ENCODE results near the gene BMP8B.
A peak's percentile ranks its signal among the peaks of the same experiment; 100 is the strongest.
"Not testable (repeated sequence)": the region's sequence is repeated elsewhere in the genome, so short reads cannot be mapped to it uniquely, and the experiment has no call there.

The BMP8B gene

DNA sequence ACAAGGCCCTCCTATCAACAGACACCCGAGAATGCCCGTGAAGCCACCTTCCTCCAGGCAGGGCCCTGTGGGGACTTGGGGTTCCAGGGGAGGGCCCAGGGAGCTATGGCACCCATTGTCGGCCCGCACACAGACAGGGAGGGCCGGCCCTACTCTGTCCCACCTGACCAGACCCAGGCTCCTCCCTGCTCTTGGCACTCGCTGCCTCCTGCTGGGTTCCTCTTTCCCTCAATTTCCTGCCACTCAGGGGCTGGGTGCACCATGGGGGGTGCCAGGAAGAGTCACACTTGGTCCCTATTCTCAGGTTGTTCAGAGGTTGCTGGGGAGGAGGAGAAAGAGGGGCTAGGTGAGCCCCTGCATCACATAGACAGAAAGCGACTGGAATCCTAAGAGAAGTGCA lies 9.5 kb downstream of the BMP8B start:
- no peak for DNase-seq (ENCODE audit: low read depth in 2 of 3, low spot score in 1 of 3)

DNA sequence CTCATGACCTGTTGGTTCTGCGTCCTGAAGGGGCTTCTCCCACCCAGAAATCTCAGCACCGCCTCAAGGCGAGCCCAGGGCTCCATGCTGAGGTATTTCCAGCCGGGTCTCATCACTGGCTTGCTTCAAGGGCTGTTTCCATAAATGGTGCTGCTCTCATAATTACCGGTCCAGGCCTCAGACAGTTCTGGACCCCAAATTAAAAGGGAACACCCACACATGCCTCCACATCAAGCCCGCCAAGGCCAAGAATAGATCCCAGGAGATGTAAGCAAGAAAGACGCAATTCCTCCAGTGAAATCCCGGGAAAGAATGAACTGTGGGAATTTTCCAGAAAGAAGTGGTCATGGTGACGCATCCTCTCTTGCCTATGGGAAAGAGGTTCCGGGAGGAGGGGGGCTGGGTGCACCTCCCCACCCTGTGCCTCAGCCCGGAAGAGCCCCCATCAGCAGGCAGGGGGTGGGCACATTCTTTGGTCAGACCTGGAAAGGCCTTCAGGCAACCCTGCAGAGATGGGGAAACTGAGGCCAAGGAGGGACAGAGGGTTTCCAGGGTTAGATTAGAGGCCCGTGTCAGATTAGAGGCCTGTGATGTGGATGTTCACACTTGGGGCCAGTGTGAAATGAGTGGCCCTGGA lies 10.1 kb downstream of the BMP8B start:
- not testable (repeated sequence) for DNase-seq (ENCODE audit: low read depth in 2 of 3, low spot score in 1 of 3)

DNA sequence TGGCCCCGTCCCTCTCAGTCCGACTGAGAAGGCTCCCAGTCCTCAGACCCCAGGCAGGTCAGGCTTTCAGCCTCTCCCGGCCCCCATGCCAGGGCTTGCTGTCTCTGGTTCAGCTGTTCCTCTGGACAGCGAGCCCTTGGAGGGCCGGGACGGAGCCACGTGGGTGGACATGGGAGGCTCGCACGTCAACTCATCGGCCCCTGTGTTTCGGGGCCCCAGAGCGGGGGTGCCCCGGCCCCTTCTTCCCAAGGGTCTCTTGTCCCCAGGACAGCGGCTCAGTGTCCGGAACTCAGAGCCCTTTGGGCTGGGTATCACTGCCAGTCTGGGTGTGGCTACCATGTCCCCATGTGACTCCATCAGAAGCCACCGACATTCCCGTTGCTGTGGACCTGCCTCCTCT lies 10.8 kb downstream of the BMP8B start:
- not testable (repeated sequence) for DNase-seq (ENCODE audit: low read depth in 2 of 3, low spot score in 1 of 3)

DNA sequence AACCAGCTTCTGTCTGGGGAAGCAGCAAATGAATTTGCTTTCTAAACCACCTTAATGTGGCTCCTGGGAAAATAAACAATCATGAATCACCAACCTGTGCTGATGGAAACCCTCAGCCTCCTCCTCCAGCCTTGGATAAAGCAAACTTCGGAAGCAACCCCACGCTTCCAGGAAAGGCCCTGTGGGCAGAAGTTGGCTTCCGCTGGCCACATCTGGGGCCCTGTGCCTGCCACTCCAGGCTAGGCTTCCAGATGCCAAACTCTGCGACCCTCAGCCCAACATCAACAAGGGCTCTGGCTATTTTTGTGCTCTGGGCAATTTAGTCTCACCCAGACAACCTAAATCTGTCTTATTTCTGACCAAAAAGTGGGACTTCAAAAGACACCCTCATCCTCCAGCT lies 11.4 kb downstream of the BMP8B start:
- no peak for DNase-seq (ENCODE audit: low read depth in 2 of 3, low spot score in 1 of 3)

DNA sequence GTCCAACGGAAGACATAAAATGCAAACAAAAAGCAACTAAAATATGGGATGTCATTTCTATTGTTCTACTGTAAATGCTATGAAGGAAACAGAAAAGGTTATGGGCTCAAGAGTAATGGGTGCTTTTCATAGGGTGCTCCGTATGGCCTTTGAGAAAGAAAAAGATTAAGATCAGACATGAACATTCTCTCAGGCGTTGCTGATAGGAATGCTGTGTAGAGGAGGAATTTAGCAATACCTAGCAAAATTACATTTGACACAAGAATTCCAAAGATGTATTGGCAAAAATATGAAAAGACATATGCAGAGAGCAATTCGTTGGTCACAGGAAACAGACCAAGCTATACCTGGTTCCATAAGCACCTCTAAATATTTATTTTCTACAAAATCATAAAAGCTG lies 11.8 kb downstream of the BMP8B start:
- no peak for DNase-seq (ENCODE audit: low read depth in 2 of 3, low spot score in 1 of 3)

DNA sequence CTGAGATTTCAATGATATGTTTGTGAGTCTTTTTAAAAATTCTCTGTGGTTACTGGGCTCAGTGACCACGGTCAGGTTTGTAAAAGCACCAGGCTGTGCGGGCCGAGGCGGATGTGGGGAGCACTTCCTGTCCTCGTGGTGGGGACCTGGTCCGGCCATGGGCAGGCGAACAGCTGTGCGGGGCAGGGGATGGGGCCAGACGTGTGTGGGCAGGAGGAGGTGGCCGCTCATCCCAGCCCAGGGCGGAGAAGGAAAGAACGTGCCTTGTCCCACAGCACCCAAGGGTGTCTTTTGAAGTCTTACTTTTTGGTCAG lies 12.3 kb downstream of the BMP8B start:
- no peak for DNase-seq (ENCODE audit: low read depth in 2 of 3, low spot score in 1 of 3)

DNA sequence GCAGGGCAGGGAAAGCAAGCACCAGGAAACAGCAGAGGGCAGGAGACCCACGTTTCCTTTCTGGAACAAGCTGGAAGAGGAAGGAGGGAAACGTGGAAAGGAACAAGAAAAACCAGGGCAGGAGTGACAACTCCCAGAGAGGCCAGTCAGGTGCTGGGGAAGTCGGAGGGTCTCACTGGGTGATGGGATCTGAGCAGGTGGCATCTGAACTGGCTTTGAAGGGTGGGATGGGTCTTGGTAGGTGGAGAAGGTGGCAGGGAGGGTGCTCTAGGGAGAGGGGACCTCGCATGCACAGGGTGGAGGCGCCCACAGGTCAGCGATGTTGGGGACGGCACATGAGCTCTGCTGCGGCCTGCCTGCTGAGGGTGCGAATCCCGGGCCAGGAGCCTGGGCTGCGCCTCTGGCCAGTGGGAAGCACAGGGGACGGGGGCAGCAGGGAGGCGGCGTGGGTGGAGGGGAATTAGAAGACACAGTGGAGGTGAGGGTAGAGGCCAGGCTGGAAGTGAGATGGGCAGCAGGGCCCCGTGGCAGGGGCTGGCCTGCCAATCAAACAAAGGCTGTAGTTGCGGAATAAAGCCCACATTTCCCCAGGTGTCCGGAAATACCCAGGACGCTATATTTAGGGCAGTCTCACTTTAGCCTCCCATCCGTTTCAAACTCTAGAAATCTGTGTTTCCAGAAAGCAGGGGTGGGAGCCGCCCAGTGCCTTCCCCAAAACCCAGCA lies 12.8 kb downstream of the BMP8B start:
- not testable (repeated sequence) for DNase-seq (ENCODE audit: low read depth in 2 of 3, low spot score in 1 of 3)

DNA sequence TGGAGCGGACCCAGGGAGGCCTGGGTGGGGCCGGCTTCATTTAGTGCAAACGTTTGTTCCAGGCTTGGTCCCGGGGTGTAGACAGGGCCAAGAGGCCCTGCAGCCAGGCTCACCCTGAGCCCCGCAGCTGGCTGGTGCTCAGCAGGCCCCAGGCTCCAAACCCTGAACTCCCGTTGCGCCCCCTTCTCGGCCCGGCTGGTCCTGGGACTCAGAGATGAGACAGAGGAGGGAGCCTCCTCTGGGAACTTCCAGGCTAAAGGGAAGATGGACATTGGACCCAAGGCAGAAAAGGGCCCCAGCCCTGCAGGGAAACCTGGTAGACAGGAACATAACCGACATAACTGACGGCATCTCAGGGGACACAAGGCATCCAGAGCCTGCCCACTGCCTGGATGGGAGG lies 13.5 kb downstream of the BMP8B start:
- not testable (repeated sequence) for DNase-seq (ENCODE audit: low read depth in 2 of 3, low spot score in 1 of 3)

DNA sequence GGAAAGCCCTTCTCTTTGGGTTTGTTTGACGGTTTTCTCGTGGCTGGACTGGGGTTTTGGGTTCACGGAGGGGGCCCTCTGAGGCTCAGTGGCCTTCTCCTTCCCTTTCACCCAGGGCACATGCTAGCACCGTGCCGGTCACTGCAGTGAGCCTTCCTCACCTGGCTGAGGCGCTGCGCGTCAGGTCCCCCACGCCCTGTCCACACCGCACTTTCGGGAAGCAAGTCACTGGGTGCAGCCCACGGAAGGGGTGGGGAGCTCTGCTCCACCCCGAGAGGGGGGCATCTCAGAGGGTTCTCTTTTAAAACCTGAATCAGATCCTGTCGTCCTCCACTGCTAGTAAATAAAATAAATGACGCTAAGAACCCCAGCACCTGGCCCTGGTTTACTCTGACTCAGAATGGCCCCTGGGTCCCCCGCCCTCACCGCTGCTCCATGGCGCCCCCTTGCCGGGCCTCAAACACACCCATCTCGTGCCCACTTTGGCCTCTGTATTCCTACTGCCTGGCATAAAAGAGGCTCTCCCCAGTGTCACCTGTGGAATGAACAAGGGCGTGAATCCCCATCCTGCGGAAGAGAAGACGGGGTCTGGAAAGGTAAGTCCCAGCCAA lies 15.2 kb downstream of the BMP8B start:
- DNase-seq (ENCODE audit: low read depth in 2 of 3, low spot score in 1 of 3) = not testable (repeated sequence)

DNA sequence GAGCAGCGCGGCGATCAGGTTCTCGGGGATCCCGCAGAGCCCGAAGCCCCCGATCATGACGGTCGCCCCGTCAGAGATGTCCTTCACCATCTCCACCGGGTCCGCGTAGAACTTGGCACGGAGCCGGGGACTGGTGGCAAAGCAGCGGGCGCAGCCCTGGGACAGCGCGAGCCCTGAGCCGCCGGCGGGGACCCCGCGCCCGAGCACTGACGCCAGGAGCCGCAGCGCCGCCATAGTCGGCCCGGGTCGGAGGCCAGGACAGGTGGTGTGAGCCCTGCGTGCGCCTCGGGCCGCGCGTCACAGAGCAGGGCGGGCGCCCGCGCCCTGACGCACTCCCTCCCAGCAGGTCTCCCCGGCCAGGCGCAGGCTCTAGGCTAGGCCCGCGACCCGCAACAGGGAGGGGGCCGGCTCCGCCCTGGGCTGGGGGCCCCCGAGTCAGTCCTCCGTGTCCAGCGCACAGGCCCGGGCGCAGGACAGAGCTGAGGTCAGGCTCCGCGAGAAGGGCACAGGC lies 17.6 kb downstream of the BMP8B start, which contains the start of gene OXCT2:
Gene OXCT2 (minus strand): TSS at position 327 of the 511 bp plus-strand sequence. CDS start 93 bp downstream, at position 234.
- DNase-seq (ENCODE audit: low read depth in 2 of 3, low spot score in 1 of 3) = not testable (repeated sequence)

DNA sequence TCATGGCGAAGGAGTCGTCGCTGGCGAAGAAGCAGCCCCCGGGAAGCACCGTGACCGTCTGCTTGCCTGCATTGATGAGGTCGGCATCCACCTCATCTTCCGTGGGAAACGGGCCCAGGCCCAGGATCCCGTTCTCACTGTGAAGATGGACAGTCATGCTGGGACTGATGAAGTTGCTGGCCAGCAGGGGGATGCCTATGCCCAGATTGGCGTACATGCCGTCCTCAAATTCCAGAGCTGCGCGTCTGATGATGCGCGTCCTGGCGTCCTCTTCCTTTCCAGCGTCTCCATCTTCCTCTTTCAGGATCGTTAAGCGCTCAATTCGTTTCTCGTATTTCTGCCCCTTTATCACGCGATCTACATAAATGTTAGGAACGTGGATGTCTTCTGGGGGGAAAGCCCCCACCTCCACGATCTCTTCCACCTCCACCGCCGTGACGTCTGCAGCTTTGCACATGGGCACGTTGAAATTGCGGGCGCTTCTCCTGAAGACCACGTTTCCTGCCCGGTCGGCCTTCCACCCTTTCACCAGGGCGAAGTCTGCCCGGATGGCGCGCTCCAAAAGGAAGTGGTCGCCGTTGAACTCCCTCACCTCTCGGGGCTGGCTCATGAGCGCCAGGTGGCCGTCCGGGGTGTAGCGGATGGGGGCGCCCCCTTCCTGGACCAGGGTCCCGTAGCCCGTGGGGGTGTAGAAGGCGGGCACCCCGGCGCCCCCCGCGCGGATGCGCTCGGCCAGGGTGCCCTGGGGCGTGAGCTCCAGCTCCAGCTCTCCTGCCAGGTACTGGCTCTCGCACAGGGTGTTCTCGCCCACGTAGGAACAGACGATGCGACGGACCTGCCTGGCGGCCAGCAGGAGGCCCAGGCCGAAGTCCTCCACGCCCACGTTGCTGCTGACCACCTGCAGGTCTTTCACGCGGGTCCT lies 18.3 kb downstream of the BMP8B start:
- peak in 2 of 3 donors; percentile 19 to 28 for DNase-seq (ENCODE audit: low read depth in 2 of 3, low spot score in 1 of 3)

DNA sequence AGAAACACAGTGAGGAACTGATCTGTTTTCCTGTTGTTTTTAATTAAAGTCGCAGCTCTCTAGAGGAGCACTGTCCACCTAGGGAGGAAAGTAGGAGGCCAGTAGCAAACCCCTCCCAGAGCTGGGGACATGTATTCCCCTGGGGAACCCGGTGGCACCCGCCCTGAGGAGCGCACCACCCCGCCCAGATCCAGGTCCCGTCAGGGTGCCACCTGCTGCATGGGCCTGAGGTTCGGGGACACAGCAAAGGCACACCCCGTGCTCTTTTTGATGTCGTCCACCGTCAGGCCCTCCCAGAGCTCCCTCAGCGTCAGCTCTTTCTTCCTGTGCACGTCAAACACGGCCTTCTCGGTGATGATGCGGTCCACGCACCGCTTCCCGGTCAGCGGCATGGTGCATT lies 19.2 kb downstream of the BMP8B start:
- not testable (repeated sequence) for DNase-seq (ENCODE audit: low read depth in 2 of 3, low spot score in 1 of 3)

DNA sequence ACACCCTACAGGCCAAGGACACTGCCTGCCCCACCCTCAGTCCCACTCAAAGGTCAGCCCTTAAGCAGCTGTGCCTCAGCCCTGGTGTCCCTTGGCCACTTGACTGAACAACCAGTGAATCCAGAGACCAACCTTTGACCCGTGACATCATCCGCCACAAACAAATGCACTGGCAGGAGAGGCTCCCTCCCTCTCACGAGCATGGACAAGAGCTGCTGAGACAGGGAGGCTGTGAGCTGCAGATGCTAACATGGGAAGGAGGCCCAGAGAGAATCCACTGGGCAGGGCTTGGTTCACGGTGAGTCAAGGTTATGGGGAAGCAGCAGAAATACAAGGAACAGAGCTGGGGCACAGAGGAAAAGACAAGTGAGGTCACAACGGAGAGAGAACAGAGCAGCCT lies 22.2 kb downstream of the BMP8B start:
- DNase-seq (ENCODE audit: low read depth in 2 of 3, low spot score in 1 of 3) = not testable (repeated sequence)

DNA sequence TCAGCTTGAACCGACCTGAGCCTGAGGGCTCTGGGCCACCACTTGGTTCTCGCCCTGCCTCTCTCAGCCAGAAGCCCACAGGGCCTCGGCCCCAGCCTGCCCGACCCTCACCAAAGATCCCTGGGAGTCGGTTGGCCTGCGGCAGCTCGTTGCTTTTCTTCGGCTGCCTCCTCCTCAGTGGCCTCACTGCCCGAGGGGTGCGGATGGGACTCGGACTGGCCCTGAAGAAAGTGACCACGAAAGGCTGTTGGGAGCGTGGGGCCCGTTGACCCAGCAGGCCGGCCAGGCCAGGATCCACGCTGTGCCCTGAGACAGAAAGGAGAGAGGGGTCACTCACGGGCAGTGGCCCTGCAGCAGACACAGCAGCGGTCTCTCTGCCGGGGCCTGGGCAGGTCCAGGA lies 24.2 kb downstream of the BMP8B start:
- not testable (repeated sequence) for DNase-seq (ENCODE audit: low read depth in 2 of 3, low spot score in 1 of 3)

DNA sequence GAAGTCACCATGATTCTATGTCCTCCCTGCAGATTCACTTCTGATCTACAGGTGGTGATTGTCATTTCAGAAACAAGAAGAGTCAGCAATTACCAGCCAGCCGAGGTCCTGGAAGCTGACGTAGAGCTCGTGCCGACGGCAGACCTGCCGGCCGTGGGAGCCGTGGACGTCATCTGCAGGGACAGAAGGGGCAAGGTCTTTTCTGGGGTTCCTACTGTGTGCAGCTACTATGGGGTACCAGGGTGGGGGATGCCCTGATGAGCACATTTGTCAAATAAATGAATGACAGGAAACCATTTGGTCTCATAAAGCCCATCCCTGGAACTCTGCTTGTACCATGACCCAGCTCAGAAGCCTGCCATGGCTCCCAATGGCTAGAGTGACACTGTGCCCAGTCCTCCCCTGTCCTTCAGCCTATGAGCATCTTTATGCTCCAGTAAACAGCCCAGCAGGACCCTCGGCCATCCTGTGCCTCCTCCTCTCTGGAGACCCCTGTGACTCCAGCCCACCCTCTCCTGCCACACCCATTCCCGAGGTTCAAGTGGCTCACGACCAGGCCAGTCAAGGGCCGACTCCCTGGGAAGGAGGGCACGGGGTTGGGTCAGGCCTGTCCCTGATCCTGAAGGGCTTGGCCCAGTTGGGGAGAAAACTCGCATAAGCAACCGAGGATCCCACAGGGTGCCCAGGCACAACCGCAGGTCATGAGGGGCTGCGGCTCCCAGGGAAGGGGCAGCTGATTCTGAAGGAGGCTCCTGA lies 24.9 kb downstream of the BMP8B start:
- not testable (repeated sequence) for DNase-seq (ENCODE audit: low read depth in 2 of 3, low spot score in 1 of 3)

DNA sequence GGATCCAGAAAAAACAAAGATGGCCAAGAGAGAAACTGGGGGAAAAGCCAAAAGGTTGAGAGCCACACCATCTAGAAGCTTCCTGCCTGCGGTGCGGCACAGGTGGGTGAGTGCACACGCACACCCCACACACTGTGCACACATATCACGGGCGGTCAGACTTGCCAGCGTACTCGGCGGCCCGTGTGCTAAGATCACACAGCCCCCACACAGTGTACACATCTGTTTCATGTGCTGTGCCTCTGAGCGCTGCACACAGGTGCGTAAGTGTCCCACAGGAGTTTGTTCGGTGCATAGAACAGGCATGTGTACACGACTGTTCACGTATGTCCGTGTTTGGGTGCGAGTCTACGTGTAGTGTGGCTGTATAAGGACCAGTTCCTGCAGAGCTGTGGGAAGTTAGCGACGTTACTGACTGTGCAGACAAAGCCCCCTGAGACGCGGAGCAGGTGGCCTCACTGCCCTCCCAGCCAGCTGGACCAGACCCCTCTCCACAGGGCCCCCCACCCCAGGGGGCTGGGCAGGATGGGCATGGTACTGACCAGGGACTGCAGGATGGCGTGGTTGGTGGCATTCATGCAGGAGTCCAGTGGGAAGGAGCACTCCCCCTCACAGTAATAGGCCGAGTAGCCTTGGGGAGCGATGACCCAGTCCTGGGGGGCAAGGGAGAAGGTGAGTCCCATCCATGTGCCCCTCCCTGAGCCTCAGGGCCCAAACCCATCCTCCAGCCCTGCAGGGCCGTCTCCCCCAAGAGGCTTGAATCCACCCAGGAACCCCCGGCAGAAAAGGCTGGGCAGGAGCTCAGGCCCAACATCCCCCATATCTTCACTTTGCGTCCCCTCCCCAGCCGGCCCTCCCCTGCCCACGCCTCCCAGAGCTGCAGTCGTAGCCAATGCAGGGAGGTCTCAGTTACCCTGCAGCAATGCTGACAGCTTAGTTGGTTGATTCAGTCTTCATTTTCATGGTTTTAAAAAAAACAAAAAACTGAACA lies 25.8 kb downstream of the BMP8B start:
- no peak for DNase-seq (ENCODE audit: low read depth in 2 of 3, low spot score in 1 of 3)

DNA sequence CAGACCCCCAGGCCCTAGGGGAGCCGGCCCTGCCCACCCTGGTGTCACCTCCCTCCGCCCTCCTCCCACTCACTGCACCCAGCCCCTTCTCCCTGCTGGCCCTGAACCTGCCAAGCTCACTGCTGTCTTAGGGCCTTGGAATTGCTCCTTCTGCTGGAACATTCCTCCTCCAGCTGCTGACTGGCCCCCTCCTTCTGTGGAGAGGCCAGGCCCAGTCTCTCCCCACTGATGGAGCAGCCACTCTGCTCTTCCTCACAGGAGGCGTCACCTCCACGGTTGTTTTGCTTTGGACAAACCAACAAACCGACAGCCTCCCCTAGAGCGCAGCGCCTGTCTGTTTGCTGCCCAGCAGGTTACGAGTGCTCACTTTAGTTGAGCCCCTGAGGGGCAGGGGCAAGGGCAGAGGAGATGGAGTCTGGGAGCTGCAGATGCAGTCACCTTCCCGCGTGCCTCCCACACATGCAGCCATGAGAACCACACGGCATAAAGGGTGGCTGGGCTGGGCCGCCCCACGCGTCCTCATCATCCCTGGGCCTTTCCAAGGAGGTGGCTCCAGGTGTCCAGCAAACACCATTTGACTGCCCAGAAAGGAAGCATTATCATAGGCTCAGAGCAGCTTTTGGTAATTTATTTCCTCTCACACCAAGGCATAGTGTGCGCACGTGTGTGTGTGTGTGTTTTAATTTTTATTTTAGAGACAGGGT lies 27.0 kb downstream of the BMP8B start:
- no peak for DNase-seq (ENCODE audit: low read depth in 2 of 3, low spot score in 1 of 3)

DNA sequence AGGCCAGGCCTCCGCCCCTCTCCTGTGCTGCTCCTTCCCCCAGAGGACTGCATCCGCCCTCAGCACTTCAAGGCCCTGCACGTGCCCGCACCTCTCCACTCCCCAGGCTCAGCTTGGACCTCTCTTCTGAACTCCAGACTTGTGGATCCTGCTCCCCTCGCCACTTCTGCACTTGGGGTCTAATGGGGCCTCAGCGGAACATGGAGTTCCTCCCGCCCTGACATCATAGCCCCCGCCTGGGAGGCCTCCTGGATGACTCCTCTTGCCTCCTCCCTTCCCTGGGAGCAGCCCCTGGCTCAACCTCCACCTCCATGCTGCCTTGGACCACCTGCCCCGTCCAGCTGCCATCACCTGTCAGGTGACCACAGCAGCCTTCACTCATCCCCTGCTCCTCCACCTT lies 27.6 kb downstream of the BMP8B start:
- no peak for DNase-seq (ENCODE audit: low read depth in 2 of 3, low spot score in 1 of 3)
